Stimulated activated CD4-positive, alpha-beta T cell treated with anti-CD3 and anti-CD28 coated beads, Interleukin-2, amount 100 ng/mL, for 4 hours (primary cell): ENCODE measurements around the gene HECTD4.
"Not testable (repeated sequence)": the region's sequence is repeated elsewhere in the genome, so short reads cannot be mapped to it uniquely, and the experiment has no call there.

Experiments
- DNase-seq: peaks from one replicate; pipeline ENCODE4 v3.0.0-alpha.2; 2020; ENCODE audit warnings: low read depth

The HECTD4 gene

GRCh38 chr12:112354399-112354798 lies 27.8 kb downstream of the HECTD4 start:
- no peak for DNase-seq

- DNase-seq = no peak
Measured at GRCh38 chr12:112353393-112353792, 28.8 kb downstream of the HECTD4 start.

GRCh38 chr12:112352921-112353320 lies 29.3 kb downstream of the HECTD4 start:
- no peak for DNase-seq

GRCh38 chr12:112350593-112351592 lies 31.3 kb downstream of the HECTD4 start:
- DNase-seq = no peak

- DNase-seq = no peak
Measured at GRCh38 chr12:112349431-112349830, 32.8 kb downstream of the HECTD4 start.

DNA sequence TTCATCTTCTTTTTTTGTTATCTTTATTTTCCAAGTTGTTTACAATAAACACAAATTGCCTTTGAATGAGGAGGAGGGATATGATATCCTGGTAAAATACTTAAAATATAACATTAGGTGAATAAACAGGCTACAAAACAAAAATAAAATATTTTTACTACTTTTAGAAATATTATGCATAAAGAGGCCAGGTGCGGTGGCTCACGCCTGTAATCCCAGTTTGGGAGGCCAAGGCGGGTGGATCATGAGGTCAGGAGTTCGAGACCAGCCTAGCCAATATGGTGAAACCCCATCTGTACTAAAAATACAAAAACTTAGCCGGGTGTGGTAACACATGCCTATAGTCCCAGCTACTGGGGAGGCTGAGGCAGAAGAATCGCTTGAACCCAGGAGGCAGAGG lies 33.3 kb downstream of the HECTD4 start:
- DNase-seq = not testable (repeated sequence)

GRCh38 chr12:112347581-112347982 lies 34.6 kb downstream of the HECTD4 start:
- no peak for DNase-seq

GRCh38 chr12:112346194-112346593 lies 36.0 kb downstream of the HECTD4 start:
- DNase-seq = no peak

DNA sequence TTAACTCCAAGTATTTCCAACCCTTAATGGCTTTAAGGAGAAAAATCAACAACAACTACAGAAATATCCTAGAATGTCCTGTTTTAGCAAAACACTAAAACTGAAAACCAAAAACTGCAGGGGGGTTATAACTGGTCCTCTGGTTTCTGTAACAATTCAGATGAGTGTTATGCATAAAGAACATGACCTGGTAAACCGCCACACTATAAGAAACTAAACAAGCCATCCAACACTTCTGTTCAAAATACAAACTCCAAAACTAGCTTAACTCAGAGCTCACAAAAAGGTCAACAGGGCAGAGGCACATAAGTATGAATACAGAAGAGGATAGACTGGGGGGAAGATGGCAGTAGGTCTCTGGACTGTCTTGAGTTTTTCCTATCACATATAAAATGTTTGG lies 38.0 kb downstream of the HECTD4 start:
- no peak for DNase-seq

GRCh38 chr12:112342587-112342986 lies 39.6 kb downstream of the HECTD4 start:
- DNase-seq = no peak

- no peak for DNase-seq
Measured at GRCh38 chr12:112341046-112341825, 41.0 kb downstream of the HECTD4 start.

DNA sequence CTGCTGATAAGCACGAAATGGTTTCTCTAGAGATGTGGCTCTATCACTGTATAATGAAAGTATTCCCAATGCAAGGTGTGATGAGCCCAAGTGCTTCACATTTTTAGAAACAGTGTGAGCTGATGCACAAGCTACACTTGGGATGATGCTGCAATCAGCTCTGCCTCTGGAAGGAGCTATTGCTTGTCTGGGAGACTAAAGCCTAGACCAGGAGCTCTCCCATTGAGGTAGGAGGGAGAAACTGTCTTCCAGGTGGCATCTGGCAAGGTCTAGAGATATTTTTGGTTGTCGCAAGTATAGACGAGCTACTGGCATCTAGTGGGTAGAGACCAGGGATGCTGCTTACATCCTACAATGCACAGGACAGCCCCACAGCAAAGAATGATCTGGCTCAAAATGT lies 42.0 kb downstream of the HECTD4 start:
- DNase-seq = no peak

GRCh38 chr12:112334999-112335398 lies 47.2 kb downstream of the HECTD4 start:
- not testable (repeated sequence) for DNase-seq

GRCh38 chr12:112333019-112333418 lies 49.2 kb downstream of the HECTD4 start:
- DNase-seq = no peak

DNA sequence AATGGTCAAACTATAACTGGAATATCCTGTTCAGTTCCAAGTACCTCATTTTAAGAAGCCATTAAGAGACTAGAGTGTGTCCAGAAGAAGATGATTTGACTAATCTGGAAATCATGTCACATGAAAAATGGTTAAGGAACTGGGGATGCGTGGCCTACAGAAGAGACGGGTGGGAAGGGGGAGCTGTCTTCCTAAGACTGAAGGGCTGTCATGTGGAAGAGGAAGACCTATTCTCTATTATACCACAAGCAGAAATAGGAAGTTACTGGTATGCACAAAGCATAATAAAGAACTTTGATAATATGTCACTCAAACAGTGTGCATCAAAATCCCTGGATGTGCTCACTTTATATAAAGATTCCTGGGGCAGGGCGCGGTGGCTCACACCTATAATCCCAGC lies 50.3 kb downstream of the HECTD4 start:
- no peak for DNase-seq

DNA sequence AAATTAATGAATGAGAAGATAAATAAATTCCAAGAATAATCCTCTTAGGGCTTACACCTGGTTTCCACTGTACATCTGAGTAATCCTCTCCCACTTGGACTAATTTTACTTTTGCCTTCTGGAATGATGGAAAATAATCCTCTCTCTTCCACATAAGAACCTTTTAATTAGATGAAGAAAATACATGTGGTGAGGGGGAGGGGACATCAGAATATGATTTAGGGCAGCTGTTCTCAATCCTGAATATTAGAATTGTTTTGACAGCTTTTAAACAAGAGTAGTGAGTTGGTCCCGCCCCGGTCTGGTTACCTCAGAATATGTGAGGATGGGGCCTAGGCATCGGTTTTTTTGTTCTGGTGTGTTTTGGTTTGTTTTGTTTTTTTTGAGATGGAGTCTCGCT lies 51.5 kb downstream of the HECTD4 start:
- DNase-seq = no peak

DNA sequence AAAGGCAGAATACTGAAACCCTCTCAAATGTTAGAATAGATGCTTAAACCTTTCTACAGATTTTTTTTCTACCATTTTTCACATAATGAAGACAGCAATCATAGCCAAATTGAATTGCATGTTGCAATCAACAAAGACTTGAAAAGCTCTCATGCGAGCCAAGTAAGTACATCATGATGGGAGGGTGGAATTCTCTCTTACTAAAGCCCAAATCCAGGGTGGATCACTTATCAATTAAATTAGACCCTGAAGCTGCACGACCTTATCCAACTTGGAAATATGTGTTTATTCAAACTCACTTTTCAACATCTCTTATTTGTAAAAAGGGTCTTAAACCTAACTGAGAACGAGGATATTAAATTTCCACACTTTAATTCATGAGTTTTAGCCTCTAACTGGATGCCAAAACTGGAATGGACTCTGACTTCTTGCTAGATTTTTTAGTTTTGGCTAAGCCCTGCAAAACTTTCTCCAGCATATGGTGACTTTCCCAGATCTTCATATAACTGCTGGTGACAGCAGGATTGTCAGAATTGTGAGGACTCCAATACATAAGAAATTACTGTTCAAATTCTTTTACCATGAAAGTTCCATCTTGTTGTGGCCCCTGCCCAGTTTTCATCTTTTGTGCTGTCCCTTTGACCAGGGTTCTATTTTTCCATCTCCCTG lies 53.6 kb downstream of the HECTD4 start:
- no peak for DNase-seq

DNA sequence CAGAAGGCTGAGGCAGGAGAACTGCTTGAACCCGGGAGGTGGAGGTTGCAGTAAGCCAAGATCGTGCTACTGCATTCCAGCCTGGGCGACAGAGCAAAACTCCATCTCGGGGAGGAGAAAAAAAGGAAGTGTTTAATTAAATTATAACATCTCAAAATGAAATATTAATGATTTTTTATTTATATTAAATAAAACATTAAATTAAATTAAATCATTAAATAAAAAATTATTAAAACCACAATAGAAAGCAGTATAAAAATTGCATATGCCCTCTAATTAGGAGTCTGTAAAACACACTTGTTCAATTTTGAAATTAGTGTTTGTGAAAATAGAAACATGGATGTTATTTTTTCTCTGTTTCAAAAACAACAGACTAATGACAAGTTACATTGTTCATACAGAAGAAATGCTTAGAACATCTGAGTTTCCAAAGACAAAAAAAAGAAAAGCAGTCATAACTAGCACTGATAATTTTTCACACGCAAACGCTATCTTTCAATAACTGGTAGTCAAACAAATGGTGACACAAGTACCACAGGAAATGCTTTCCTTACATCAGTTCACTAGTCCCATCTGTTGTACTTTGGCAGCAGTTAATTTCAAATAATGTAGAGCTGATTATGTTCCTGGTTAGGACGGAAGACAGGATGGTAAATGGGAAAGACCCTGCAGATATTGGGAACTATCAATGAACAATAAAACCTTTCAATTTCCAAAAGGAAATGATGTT lies 54.9 kb downstream of the HECTD4 start:
- no peak for DNase-seq

GRCh38 chr12:112325622-112326207 lies 56.5 kb downstream of the HECTD4 start:
- no peak for DNase-seq

DNA sequence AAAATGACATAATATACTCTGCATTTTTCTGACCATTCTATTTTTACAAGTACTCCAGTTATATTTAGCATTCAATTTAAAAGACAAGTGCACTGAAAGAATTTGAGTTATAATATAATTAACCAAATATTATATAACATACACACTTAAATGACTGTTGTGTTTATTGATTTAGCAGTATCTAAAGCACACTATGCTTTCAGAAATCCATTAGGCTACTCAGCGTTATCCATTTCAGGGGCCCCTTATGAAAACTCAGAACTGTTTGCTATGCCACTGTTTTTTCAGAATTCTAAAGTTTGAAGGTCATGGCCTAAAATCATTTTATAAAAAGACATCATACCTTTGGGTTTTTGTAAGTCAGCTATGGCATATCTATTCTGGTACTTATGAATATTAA lies 57.1 kb downstream of the HECTD4 start:
- no peak for DNase-seq

DNA sequence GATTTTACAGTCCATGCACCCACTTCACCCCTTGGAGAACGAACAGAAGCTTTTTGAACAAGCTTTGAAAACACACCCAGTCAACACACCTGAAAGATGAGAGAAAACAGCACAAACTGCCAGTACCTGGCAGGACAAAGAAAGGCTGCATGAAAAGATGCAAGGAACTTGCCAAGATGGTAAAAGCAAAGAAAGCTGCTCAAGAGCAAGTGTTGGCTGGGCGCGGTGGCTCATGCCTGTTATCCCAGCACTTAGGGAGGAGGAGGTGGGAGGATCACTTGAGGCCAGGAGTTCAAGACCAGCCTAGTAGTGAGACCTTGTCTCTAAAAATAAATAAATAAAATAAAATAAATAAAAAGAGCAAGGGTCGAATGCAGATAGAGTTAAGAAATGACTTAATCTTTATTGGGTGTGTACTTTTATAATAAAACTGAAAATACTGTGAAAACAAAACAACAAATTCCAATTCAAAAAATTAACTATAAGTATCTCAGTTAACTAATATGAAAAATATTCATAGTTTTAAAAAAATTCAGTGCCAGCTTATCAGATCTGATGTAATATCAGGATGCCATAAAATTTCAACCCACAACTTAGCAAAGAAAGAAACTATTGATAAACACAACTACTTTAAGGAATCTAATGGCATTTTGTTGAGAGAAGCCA lies 59.2 kb downstream of the HECTD4 start:
- no peak for DNase-seq
